Stimulated activated CD4-positive, alpha-beta T cell treated with anti-CD3 and anti-CD28 coated beads, Interleukin-1b, Interleukin-23, amount 100 ng/mL, for 4 hours (primary cell): ENCODE measurements around the gene ATP11C.
"Not testable (repeated sequence)": the region's sequence is repeated elsewhere in the genome, so short reads cannot be mapped to it uniquely, and the experiment has no call there.

ENCODE experiments used
- DNase-seq, 2 donors: peaks; one replicate each; pipeline ENCODE4 v3.0.0-alpha.2; 2020; ENCODE audit warnings: low read depth in 2 of 2

The ATP11C gene

DNA sequence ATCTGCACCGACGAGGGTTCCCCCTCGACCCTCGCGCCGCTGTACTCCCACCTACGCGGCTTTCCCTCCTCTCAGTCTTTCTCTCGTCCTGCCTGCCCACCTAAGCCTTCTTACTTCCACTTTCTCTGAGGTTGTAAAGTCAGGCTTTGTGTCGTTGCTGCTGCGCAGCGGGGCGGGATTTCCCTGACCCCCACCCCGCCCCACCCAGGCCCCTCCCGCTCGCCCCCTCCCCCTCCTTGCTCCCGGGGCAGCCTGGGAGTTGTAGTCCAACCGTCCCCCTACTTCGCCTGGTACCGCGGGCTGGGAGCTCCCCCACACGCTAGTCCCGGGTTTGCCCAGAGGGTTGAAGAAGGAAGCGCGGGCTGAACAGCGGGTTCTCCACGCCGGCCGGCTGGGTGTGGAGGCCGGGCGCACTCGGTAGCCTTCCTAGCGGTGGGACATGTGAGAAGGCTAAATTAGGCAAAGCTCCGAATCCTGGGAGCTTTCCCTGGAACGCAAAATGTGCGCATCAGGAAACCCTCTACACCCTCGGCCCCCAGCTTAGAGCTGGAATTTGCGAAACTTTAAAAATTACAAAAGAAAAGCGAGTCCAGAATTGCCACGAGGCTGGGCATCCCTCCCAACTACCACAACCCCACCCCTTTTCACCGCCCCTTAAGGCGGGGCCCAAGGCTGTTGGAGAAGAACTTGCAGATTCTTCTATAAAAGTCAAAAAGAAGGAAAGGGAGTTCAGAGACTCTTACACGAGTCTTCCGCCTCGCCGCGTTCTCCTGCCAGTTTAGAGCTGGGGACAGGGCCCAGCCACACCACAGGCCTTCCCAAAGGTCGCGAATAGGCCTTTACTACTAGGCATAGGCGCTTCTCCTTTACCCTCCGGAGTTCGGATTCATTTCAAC is at the start of gene ATP11C:
TSS of gene ATP11C (minus strand) at position 153 of the 896 bp plus-strand sequence. CDS start 1,011 bp downstream, outside the sequence.
- peak; percentile 68 to 71 for DNase-seq

- DNase-seq: no peak
These were observed 41.6 kb upstream of the ATP11C start for GRCh38 chrX:139974471-139974870.

- no peak for DNase-seq
These were observed 40.1 kb upstream of the ATP11C start for GRCh38 chrX:139972629-139973624.

DNA sequence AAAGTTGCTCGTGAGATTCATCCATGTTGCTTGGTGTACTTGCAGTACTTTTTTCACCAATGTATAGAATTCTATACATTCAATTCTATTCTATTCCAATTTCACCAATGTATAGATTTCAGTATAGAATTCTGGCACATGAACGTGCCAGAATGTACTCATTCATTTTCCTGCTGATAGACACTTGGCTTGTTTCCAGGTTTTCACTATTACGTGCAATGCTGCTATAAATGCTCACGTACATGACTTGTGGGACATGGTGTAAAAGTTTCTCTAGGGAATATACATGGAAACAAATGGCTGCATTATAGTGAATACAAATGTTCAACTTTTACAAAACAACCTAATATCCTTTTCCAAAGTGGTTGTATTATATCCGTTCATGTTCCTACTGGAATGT is 39.3 kb upstream of the ATP11C start:
- no peak for DNase-seq

DNA sequence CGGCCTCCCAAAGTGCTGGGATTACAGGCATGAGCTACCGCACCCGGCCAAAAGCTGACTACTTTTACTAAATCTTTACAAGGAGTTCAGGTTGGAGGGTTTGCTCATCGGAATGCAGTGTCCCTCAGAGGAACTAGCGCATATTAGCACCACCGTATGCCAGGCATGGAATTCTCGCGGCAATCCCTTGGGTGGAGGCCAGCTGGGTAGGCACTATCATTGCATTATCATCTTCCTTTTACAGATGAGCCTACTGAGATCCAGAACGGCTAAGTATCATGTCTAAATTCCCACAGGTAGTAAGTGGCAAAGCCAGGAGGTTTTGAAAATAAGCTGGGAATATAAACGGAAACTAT is 38.5 kb upstream of the ATP11C start:
- DNase-seq: no peak

- no peak for DNase-seq
These were observed 36.4 kb upstream of the ATP11C start for GRCh38 chrX:139969286-139969685.

- DNase-seq: no peak
These were observed 34.9 kb upstream of the ATP11C start for GRCh38 chrX:139967750-139968149.

DNA sequence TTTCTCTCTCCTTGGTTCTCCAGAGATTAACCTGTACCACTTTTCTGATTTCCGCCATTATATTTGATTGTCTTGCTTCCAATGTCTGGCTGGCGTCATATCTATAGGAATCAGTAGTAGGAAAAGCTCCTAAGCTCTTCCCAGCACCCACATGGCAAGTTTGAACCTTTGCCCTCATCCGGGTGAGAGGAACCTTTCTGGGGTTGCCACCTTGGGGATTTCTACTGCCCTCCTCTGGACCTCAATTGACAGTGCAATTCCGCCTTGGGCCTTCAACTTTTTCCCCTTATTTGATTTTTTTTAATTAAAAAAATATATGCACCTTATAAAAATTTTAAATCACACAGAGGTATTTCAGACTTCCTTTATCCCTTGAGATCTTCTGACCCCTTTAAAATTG is 34.4 kb upstream of the ATP11C start:
- no peak for DNase-seq

- DNase-seq: not testable (repeated sequence)
These were observed 33.3 kb upstream of the ATP11C start for GRCh38 chrX:139966159-139966558.

GRCh38 chrX:139965421-139965820 is 32.6 kb upstream of the ATP11C start, which contains the start of gene CXorf66:
Gene CXorf66, minus strand, starts transcription at chrX:139965521. Its CDS starts 25 bp downstream, at chrX:139965496.
- DNase-seq: no peak

GRCh38 chrX:139961091-139961490 is 28.2 kb upstream of the ATP11C start:
- not testable (repeated sequence) for DNase-seq

GRCh38 chrX:139949703-139950102 is 16.9 kb upstream of the ATP11C start:
- DNase-seq: no peak

GRCh38 chrX:139945075-139945474 is 12.2 kb upstream of the ATP11C start:
- DNase-seq: no peak

- no peak for DNase-seq
These were observed 3.4 kb upstream of the ATP11C start for GRCh38 chrX:139936259-139936658.

DNA sequence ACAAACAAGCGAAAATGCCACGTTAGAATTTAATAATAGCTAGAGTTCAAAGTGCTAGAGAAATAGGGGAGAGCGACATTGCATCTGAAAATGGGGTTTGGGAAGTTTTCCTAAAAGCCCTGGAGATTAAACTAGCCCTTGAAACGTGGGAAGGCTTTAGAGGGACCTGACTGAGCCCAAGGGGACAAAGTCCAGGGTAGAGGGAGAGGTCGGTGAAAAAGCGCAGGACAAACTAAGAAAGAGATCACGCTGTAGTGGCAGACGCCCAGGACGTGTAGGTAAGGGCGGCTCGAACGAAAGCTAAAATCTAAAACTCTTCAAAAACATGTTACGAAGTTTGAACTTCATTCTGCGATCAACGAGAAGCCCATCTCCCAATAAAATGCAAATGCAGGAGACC is 1.1 kb upstream of the ATP11C start:
- DNase-seq: no peak

- DNase-seq: peak; percentile 19 to 39
These were observed 566 bp downstream of the ATP11C start for GRCh38 chrX:139932073-139932900.

DNA sequence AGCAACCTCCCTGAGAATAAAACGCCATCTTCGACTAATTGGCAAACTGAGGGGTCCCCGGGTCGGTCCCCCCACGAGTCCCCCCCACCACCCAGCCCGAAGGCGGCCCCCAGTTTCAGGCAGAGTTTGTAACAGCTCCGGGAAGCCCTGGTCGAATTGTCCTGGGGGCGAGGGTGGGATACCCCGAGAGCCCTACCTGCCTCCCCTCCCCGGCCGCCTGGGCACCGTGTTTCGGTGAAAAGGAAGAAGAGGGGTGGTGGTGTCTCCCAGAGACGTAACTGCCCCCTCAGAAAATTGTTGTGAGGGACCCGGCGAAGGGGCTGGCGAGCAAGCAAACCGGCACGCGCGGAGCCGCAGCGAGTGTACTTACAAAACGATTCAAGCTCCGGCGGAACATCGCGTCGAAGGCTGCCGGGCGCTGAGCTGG is 1.2 kb downstream of the ATP11C start:
- peak in 1 of 2 donors; percentile 1 for DNase-seq

- peak in 1 of 2 donors; percentile 7 for DNase-seq
These were observed 1.8 kb downstream of the ATP11C start for GRCh38 chrX:139930916-139931645.

DNA sequence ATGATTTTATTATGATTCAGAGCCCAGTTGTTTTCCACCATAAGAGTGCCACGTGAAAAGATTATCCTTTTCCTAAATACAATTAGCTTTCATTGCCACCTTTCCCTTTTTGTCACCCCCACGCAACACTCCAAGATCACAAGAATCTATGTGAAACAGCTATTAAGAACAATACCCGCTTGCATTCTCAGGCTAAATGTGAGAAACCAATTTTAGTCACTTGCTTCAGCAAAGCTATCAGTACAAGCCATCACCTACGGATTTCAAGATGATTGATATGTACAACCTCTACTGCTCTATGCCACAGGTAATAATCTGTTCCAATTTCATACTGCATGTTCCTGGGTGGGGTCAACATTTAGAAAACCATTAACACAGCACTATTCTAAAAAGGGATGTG is 2.5 kb downstream of the ATP11C start:
- no peak for DNase-seq

- no peak for DNase-seq
These were observed 3.0 kb downstream of the ATP11C start for GRCh38 chrX:139929876-139930275.

GRCh38 chrX:139924696-139925095 is 8.2 kb downstream of the ATP11C start:
- DNase-seq: no peak
